NCI-H82 treated with DMSO at 0.1 percent for 48 hours (cell line): Measurements from ENCODE around the gene PTPRF.

Source experiments
- DNase-seq: peaks from one replicate; lab custom pipeline; 2025; ENCODE audit not compliant: unreplicated experiment; lab: John Stamatoyannopoulos, UW

PTPRF gene

DNA sequence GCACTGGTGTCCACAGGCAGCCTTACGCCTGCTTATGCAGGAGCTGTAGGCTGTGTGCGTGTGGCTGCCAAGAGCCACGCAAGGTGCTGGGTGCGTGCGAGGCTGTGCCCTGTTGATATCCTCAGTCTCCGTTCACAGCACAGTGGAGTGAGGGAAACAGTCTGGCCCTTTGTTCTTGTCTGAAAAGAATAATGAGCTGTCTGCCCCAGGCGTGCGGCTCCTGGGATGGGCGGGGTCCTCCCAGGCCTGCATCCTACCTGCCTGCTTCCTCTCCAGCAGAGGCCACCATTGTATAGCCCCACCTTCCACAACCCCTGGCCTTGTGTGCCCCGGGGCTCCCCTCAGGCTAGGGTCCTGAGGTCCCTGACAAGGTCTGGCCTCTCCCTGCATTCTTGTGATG is 72.3 kb downstream of the PTPRF start:
- no peak for DNase-seq

DNA sequence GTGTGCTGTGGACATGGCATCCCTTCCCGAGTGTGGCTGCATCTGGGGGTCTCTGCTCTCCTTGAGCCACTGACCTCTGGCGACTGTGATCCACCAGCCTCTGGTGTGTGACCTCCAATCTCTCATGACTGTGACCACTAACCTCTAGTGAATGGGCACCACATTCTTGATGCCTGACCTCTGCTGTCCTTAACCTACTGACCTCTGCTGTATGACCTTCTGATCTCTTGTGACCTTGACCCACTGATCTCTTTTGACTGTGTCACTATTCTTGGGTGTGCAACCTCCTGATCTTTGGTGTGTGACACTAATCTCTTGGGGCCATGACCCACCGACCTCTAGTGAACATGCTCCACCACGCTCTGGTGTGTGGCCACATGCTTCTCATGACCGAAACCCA is 73.5 kb downstream of the PTPRF start:
- no peak for DNase-seq

DNA sequence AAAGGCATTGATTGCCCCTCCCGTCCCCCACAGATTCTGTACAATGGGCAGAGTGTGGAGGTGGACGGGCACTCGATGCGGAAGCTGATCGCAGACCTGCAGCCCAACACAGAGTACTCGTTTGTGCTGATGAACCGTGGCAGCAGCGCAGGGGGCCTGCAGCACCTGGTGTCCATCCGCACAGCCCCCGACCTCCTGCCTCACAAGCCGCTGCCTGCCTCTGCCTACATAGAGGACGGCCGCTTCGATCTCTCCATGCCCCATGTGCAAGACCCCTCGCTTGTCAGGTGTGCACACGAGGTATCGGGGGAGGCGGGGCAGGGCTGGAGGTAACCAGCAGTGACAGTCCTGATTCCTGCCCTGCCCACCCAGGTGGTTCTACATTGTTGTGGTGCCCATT is 74.5 kb downstream of the PTPRF start:
- DNase-seq, result no peak

DNA sequence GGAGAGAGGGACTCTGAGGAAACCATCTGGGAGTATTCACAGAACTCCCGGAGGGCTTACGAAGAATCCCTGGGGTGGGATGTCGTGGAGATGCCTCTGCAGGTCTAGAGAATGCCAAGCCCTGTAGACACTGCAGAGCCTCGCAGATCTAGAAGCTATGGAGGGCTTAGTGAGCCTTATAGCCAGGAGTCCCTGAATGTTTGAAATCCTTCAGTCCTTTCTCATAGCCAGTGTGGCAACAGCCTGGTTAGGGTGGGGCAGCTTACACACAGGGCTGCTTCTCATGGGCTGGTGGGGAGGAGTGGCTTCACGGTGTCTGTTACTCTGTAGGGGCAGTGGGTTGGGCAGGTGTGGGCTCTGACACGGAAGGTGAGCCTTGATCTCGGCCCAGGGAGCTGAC is 75.1 kb downstream of the PTPRF start:
- no peak for DNase-seq

DNA sequence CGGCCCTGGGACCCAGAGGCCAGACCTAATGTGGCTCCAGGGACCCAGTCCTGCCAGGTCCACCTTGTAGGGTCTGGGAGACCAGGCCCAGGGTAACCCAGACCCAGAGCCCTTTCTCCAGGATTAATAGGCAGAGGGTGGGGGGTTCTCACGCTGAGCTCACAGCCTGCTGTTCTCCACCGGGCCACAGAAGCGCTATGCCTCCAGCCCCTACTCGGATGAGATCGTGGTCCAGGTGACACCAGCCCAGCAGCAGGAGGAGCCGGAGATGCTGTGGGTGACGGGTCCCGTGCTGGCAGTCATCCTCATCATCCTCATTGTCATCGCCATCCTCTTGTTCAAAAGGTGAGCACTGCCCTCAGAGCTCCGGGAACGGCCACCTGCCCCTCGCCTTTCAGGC is 75.9 kb downstream of the PTPRF start:
- no peak for DNase-seq

DNA sequence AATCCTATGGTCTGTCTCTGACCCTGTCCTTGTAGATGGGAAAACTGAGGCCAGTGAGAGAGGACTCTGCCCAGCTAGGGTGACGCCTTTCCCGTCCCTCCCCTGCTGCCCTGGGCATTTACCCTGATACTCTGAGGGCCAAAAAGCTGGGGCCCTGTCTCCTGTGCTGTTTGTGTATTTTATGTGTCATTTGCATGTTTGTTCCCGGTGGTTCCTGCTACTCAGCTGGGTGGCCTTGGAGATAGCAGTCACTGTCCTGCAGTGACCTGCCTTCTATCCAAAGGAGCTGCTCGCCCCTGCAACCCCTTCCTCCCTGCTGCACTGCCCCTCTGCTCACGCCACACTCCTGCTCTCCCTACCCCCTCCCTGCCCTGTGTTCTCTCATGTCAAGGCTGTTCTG is 78.1 kb downstream of the PTPRF start:
- no peak for DNase-seq

DNA sequence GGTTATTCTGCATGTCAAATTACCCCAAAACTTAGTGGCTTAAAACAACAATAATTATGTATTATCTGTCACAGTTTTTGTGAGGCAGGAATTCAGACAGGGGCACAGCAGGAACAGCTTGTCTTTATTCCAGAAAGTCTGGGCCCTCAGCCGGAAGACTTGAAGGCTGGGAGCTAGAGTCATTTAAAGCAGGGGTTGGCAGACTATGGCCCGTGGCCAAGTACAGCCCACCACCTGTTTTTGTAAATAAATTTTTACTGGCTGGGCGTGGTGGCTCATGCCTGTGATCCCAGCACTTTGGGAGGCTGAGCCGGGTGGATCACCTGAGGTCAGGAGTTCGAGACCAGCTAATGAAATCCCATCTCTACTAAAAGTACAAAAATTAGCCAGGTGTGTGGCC is 79.7 kb downstream of the PTPRF start:
- DNase-seq, result no peak

DNA sequence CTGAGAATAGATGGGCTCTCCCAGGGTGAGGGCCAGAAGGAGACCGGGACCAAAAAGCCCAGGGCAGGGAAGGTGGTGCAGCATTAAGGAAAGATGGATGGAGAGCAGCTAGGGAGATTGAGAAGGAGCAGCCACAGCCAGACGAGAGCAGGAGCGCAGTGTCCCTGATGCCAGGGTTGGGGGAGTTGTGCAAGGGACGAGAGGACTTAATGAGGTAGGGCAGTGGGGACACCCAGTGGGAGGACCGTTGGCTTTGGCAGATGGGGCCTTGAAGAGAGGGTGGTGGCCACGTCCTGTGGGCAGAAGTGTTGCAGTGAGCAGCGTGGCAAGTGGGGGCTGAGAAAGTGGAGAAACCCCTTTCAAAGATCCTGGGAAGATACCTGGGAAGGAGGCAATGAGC is 81.3 kb downstream of the PTPRF start:
- no peak for DNase-seq

DNA sequence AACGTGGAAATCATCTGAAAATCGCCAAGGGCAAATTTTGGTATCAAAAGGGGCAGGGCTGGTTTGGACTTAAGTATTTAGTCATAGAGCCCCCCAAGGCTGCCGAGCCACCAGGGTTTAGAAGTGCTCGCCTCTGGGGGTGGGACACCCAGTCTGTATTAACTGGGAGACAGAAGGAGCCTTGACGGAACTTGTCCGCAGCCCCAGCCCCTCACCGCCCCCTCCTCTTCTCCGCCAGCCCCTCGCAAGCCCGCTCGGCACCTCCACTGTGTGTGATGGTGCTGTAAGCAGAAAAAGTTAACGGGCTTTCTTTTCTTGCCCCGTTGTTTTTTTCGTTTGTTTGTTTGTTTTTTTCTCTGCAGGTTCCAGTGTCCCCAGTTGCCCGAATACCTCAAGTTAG is 81.7 kb downstream of the PTPRF start:
- no peak for DNase-seq

DNA sequence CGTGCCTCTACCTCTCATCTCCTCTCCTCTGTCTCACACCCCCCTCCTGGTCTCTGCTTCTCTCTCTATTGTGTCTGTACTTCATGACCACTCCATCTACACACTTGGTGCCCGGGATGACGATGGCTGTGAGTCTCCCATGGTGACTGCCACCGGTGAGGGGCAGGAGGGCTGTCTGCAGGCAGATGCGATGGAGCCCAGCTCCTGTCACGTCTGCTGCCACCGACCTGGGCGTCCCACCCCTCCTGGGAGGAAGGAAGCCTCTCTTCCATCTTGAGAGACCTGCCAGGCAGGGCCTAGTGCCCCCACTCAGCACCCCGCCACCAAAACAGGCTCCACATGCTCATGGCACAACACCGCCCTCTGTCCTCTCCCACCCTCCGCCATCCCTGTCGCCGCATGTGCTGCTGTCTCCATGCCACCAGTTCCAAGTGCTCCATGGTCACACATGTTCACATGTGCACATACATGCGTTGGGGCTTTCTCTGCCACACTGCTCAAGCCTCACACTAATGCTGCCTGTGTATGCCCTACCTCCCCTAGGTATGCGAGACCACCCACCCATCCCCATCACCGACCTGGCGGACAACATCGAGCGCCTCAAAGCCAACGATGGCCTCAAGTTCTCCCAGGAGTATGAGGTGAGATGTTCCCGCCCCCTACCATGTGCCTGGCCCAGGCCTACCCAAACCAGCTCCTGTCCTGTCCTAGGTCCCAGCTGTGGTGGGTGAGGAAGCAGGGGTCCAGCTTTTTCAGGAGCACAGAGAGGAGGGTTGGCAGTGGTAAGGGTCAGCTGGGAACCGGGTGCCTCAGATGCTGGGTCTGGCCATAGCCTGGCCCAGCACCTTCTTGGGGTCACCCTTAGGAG is 82.6 kb downstream of the PTPRF start:
- no peak for DNase-seq

DNA sequence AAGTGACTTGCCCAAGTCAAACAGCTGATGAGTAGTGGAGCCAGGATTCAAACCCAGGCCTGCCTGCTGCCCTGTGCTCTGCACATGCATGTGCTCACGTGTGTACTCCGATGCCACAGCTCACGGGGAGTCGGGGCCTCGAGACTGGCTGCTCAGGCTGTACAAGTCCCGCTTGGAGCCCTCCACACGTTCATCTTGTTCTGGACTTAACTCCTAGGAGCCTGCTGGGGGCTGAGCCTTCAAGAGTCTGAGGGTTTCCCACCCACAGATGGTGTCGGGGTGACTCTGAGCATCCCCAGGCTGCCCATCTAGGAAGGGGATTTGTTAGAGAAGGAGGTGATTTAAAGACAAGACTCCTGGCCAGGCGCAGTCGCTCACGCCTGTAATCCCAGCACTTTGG is 83.5 kb downstream of the PTPRF start:
- no peak for DNase-seq

DNA sequence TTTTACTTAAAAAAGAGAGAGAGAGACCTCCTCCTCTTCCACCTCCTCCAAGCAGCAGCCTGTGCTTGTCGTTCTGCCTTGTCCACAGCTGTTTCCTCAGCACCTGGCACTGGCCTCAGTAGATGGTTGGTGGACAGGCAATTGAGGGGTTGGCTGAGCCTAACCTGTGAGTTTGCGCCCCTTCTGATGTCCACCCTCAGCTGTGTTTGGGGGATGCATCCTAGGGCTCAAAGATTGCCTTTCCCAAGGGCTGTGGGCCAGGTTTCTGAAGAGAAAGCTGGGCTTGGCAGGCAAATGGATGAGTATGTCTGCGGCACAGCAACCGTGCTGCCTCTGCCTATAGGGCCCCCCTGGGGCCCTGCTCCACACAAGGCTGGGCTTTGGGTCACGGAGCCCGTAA is 84.2 kb downstream of the PTPRF start:
- no peak for DNase-seq

DNA sequence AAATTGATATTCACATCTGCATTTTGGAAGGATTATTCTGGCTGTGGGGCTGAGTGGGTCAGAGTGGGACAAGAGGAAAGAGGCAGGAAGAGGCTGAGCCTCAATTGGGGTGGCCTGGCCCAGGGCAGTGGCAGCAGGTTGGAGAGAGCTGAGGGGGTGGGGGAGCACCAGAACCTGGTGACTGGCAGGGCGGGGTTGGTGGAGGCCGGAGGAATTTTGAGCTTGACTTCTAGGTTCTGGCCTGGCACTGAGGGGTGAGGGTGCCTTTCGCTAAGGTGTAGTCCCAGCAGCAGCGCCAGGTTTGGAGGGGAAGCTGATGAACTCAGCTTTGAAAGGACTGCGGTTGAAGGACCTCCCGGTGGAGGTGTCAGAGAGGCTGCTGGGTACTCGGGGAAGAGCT is 85.7 kb downstream of the PTPRF start:
- no peak for DNase-seq

DNA sequence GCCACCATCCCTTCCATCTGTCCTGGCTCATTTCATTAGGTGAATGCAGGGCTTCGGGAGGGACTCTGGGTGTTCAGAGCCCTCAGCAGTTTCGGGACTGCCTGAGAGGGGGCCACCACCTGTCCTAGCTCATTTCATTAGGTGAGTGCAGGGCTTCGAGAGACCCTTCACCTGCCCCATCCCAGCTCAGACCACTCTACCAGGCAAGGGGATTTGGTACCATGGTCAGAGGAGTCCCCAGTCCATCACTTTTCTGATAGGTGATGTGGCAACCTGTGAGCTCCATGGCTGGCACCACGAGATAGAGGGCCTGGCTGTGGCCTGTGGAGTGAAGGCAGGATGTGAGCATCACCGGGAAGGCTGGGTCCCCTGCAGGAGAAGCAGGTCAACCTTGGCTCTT is 86.3 kb downstream of the PTPRF start:
- DNase-seq, result no peak

DNA sequence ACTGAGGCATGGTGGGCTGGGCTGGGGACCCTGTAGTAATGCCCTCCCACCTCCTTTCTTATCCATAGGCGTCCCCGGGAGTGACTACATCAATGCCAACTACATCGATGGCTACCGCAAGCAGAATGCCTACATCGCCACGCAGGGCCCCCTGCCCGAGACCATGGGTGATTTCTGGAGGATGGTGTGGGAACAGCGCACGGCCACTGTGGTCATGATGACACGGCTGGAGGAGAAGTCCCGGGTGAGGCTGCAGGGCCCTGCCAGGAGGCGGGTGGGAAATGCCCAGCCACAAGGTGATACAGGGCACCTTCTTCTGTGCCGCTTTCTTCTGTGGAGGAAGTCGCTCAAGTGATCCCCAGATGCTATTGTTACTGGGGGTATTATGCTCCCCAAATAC is 87.0 kb downstream of the PTPRF start:
- no peak for DNase-seq

DNA sequence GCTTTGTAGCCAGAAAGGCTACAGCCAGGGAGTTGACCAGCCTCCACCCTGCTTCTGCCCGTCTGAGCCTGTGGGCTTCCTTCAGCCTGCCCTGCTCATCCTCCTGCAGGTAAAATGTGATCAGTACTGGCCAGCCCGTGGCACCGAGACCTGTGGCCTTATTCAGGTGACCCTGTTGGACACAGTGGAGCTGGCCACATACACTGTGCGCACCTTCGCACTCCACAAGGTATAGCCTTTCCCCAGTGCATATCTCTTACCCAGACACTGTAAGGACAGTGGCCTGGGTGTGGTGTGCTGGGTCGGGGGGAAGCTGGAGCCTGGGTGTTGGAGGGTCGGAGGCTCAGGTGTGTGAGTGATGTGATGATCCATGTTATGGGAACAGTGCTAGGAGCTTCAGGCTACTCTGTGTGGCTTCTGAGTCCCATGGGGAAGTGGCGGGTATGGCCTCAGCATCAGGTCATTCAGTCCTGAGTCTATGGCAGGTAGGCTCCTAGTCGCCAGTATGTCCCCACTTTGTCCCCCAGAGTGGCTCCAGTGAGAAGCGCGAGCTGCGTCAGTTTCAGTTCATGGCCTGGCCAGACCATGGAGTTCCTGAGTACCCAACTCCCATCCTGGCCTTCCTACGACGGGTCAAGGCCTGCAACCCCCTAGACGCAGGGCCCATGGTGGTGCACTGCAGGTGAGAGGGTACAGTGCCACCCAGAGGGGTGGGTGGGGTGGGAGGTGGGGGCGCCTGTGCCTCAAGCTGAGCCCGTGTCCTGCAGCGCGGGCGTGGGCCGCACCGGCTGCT is 88.0 kb downstream of the PTPRF start:
- no peak for DNase-seq

DNA sequence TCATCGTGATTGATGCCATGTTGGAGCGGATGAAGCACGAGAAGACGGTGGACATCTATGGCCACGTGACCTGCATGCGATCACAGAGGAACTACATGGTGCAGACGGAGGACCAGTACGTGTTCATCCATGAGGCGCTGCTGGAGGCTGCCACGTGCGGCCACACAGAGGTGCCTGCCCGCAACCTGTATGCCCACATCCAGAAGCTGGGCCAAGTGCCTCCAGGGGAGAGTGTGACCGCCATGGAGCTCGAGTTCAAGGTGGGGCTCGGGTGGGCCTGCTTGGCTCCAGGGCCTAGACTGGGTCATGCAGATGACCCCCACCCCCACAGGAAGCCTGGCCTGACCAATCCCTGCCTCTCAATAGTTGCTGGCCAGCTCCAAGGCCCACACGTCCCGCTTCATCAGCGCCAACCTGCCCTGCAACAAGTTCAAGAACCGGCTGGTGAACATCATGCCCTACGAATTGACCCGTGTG is 88.7 kb downstream of the PTPRF start:
- DNase-seq, result no peak

DNA sequence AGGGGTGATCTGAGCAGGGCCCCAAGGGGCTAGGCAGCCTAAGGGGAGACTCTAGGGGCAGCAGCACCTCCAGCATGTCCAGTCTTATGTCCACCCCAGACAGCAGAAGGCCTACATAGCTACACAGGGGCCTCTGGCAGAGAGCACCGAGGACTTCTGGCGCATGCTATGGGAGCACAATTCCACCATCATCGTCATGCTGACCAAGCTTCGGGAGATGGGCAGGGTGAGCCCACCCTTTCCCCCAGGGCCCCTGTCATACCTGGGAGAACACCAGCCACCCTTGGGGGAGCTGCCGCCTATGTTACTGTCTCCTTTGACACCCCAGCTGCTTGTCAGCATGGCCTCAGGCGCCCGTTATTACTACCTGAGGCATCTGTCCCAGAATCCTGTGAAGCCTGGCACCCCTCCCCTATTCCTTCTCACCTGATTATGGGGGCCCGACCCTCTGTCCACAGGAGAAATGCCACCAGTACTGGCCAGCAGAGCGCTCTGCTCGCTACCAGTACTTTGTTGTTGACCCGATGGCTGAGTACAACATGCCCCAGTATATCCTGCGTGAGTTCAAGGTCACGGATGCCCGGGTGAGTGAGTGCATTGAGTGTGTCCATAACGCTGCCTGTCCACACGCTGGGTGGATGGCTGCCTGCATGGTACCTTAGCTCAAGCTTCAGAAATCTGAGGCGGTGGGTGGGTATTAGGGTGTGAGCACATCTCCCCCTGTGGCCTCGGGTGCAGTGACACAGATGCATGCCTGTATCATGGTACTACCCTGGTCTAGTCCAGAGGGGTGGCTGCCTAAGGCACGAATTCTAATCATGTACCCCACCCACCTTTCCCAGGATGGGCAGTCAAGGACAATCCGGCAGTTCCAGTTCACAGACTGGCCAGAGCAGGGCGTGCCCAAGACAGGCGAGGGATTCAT is 89.6 kb downstream of the PTPRF start:
- no peak for DNase-seq

DNA sequence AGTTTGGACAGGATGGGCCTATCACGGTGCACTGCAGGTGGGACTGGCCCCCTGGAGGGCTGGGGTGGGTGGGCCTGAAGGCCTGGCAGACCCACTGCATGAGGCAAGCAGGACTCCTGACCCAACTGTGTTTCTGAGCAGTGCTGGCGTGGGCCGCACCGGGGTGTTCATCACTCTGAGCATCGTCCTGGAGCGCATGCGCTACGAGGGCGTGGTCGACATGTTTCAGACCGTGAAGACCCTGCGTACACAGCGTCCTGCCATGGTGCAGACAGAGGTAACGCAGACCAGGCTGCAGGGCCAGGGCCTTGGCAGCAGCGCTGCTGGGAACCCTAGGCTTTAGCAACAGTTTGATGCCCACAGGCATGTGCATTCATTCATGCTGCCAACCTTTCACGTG is 90.3 kb downstream of the PTPRF start:
- DNase-seq, result no peak

DNA sequence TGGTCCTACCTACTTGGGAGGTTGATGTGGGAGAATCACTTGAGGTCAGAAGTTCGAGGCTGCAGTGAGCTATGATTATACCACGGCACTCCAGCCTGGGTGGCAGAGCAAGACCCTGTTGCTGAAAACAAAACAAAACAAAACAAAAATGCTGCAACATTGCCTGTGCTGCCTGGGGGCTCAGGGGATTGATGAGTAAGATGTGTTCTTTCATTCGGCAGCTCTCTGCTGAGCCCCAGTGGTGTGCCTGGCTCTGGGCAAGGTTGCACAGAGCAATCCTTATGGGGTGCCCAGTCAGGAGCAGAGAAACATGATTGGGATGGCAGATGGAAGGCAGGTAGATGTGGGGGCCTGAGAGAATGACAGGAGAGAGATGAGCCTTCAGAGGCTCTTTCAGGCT is 90.7 kb downstream of the PTPRF start:
- DNase-seq, result no peak

DNA sequence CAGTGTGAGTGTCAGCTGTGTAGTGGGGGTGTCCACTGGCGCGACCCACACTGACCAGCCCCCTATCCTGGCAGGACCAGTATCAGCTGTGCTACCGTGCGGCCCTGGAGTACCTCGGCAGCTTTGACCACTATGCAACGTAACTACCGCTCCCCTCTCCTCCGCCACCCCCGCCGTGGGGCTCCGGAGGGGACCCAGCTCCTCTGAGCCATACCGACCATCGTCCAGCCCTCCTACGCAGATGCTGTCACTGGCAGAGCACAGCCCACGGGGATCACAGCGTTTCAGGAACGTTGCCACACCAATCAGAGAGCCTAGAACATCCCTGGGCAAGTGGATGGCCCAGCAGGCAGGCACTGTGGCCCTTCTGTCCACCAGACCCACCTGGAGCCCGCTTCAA is 91.2 kb downstream of the PTPRF start:
- no peak for DNase-seq
